Measurements from ENCODE around the gene HHIPL2.
"Not testable (repeated sequence)": the region's sequence is repeated elsewhere in the genome, so short reads cannot be mapped to it uniquely, and the experiment has no call there.

The HHIPL2 gene

GRCh38 chr1:222525951-222526350 lies 22.0 kb downstream of the HHIPL2 start:
- Mint-ChIP-seq H3K36me3 (ENCODE audit: insufficient read depth) (no peaks in the 10 kb centered on the region), H3K27ac (no peak overlapping the region), H3K9me3 (no peaks in the 10 kb centered on the region), H3K27me3 (peaks cover 52 to 67% of the 10 kb centered on the region in 2 donors), H3K4me3 (no peak overlapping the region), H3K4me1 (ENCODE audit: low read depth in 2 of 2) (no peaks in the 10 kb centered on the region)
- ATAC-seq (replicated peaks) (no peak), DNase-seq (no peak)

GRCh38 chr1:222523852-222524251 lies 24.1 kb downstream of the HHIPL2 start:
- no peak for ATAC-seq (replicated peaks)
- Mint-ChIP-seq H3K36me3 (ENCODE audit: insufficient read depth) (no peaks in the 10 kb centered on the region), H3K4me3 (no peak overlapping the region), H3K9me3 (no peaks in the 10 kb centered on the region), H3K4me1 (ENCODE audit: low read depth in 2 of 2) (no peaks in the 10 kb centered on the region), H3K27me3 (peaks cover 41 to 46% of the 10 kb centered on the region in 2 donors), H3K27ac (no peak overlapping the region)
- no peak for DNase-seq

- Mint-ChIP-seq H3K4me1 (ENCODE audit: low read depth in 2 of 2) (no peaks in the 10 kb centered on the region), H3K27me3 (peaks cover 34 to 43% of the 10 kb centered on the region in 2 donors), H3K36me3 (ENCODE audit: insufficient read depth) (no peaks in the 10 kb centered on the region), H3K9me3 (no peaks in the 10 kb centered on the region), H3K27ac (no peak overlapping the region), H3K4me3 (no peak overlapping the region)
- ATAC-seq (replicated peaks) (no peak), DNase-seq (no peak)
Observed at GRCh38 chr1:222522105-222522915, 25.6 kb downstream of the HHIPL2 start.

GRCh38 chr1:222521299-222522104 lies 26.4 kb downstream of the HHIPL2 start:
- DNase-seq (no peak), ATAC-seq (replicated peaks) (no peak)
- Mint-ChIP-seq H3K4me3 (no peak overlapping the region), H3K36me3 (ENCODE audit: insufficient read depth) (no peaks in the 10 kb centered on the region), H3K9me3 (no peaks in the 10 kb centered on the region), H3K27ac (no peak overlapping the region), H3K4me1 (ENCODE audit: low read depth in 2 of 2) (no peaks in the 10 kb centered on the region), H3K27me3 (peaks cover 32 to 35% of the 10 kb centered on the region in 2 donors)

- H3K27ac Mint-ChIP-seq; H3K27me3 Mint-ChIP-seq; ATAC-seq (replicated peaks); H3K4me1 Mint-ChIP-seq (ENCODE audit: low read depth in 2 of 2); H3K9me3 Mint-ChIP-seq; H3K36me3 Mint-ChIP-seq (ENCODE audit: insufficient read depth); DNase-seq; H3K4me3 Mint-ChIP-seq: not testable (repeated sequence)
Observed at GRCh38 chr1:222489496-222489895, 58.4 kb downstream of the HHIPL2 start.

- not testable (repeated sequence) for H3K4me3 Mint-ChIP-seq
Observed at GRCh38 chr1:222487774-222488173, 60.1 kb downstream of the HHIPL2 start.

GRCh38 chr1:222484005-222484404 lies 63.9 kb downstream of the HHIPL2 start:
- DNase-seq; H3K9me3 Mint-ChIP-seq; H3K4me1 Mint-ChIP-seq (ENCODE audit: low read depth in 2 of 2); H3K27me3 Mint-ChIP-seq; H3K27ac Mint-ChIP-seq; ATAC-seq (replicated peaks); H3K4me3 Mint-ChIP-seq; H3K36me3 Mint-ChIP-seq (ENCODE audit: insufficient read depth): not testable (repeated sequence)

More at GRCh38 chr1:222487774-222488173, 60.1 kb downstream of the HHIPL2 start:
- not testable (repeated sequence) for H3K27me3 Mint-ChIP-seq; DNase-seq; H3K36me3 Mint-ChIP-seq (ENCODE audit: insufficient read depth); ATAC-seq (replicated peaks); H3K4me1 Mint-ChIP-seq (ENCODE audit: low read depth in 2 of 2); H3K27ac Mint-ChIP-seq; H3K9me3 Mint-ChIP-seq

GRCh38 chr1:222479567-222479966 lies 68.3 kb downstream of the HHIPL2 start:
- not testable (repeated sequence) for H3K9me3 Mint-ChIP-seq; H3K27me3 Mint-ChIP-seq; ATAC-seq (replicated peaks); H3K4me3 Mint-ChIP-seq; H3K36me3 Mint-ChIP-seq (ENCODE audit: insufficient read depth); DNase-seq; H3K4me1 Mint-ChIP-seq (ENCODE audit: low read depth in 2 of 2); H3K27ac Mint-ChIP-seq

GRCh38 chr1:222476436-222476835 lies 71.5 kb downstream of the HHIPL2 start:
- H3K9me3 Mint-ChIP-seq; H3K27ac Mint-ChIP-seq; H3K36me3 Mint-ChIP-seq (ENCODE audit: insufficient read depth); H3K4me3 Mint-ChIP-seq; ATAC-seq (replicated peaks); H3K27me3 Mint-ChIP-seq; H3K4me1 Mint-ChIP-seq (ENCODE audit: low read depth in 2 of 2); DNase-seq: not testable (repeated sequence)

- H3K4me1 Mint-ChIP-seq (ENCODE audit: low read depth in 2 of 2); H3K27me3 Mint-ChIP-seq; H3K4me3 Mint-ChIP-seq; H3K9me3 Mint-ChIP-seq; ATAC-seq (replicated peaks); H3K27ac Mint-ChIP-seq; DNase-seq; H3K36me3 Mint-ChIP-seq (ENCODE audit: insufficient read depth): not testable (repeated sequence)
Observed at GRCh38 chr1:222473717-222474116, 74.2 kb downstream of the HHIPL2 start.

- not testable (repeated sequence) for ATAC-seq (replicated peaks); DNase-seq; H3K27me3 Mint-ChIP-seq; H3K36me3 Mint-ChIP-seq (ENCODE audit: insufficient read depth); H3K9me3 Mint-ChIP-seq; H3K4me1 Mint-ChIP-seq (ENCODE audit: low read depth in 2 of 2); H3K4me3 Mint-ChIP-seq; H3K27ac Mint-ChIP-seq
Observed at GRCh38 chr1:222472776-222473540, 74.9 kb downstream of the HHIPL2 start.
